Esophagus squamous epithelium (tissue), 4 donors: Measurements from ENCODE around the gene CHD2.

ENCODE experiments used
- POLR2A ChIP-seq, 4 donors: fragments of 450-650 bp; IDR thresholded peaks; one replicate each; pipeline ENCODE4 v1.6.1; 2017; ENCODE audit warnings: antibody characterized with exemption in 4 of 4, mild to moderate bottlenecking in 4 of 4, moderate library complexity in 3 of 4
- TF ChIP-seq, protein P1 (sequence below), 6 experiments: fragments of 450-650 bp in 4 of 6; fragments of 200-600 bp in 2 of 6; sonication (generic) in 2 of 6; IDR thresholded peaks; one replicate each; pipeline ENCODE4 v1.5.1; 2016 to 2019; ENCODE audit warnings: antibody characterized with exemption in 6 of 6, mild to moderate bottlenecking in 4 of 6, moderate library complexity in 4 of 6

DNA sequence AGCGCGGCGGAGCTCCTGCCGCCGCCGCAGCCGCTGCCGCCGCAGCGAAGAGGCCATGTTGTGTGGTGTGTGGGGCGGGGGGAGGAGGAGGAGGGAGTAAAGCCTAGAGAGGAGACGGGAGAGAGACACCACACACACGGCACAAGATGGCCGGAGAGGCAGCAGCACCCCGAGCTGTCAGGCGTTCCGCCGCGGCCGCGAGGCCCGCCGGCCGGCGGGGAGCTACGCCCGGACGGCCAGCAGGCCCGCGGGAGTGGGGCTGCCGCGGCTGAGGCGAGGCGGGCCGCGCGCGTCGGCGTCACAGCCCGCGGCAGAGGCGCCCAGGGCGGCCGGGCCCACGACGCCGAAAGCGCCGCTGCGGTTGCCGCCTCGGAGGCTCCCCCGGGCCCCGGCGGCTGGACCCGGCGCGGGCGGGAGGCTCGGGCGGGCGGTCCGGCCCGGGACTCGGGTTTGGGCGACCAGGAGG, 17.4 kb upstream of the CHD2 start:
- peak in 3 of 4 donors; percentile 11 to 98 (median 93) for TF ChIP-seq POLR2A (IDR thresholded peaks at IDR 0.05)
- TF ChIP-seq, protein P1, sequence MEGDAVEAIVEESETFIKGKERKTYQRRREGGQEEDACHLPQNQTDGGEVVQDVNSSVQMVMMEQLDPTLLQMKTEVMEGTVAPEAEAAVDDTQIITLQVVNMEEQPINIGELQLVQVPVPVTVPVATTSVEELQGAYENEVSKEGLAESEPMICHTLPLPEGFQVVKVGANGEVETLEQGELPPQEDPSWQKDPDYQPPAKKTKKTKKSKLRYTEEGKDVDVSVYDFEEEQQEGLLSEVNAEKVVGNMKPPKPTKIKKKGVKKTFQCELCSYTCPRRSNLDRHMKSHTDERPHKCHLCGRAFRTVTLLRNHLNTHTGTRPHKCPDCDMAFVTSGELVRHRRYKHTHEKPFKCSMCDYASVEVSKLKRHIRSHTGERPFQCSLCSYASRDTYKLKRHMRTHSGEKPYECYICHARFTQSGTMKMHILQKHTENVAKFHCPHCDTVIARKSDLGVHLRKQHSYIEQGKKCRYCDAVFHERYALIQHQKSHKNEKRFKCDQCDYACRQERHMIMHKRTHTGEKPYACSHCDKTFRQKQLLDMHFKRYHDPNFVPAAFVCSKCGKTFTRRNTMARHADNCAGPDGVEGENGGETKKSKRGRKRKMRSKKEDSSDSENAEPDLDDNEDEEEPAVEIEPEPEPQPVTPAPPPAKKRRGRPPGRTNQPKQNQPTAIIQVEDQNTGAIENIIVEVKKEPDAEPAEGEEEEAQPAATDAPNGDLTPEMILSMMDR (IDR thresholded peaks at IDR 0.05) = no peak
